ENCODE measurements around the gene BAMBI.

- TF ChIP-seq POLR2AphosphoS5 (IDR thresholded peaks at IDR 0.05; ENCODE audit: low read depth, low read length) (no peak), POLR2A (IDR thresholded peaks at IDR 0.05; ENCODE audit: low read depth, low read length) (no peak)
Measured at GRCh38 chr10:28663576-28664368, 13.5 kb upstream of the BAMBI start.
